HG03432 (cell line): ENCODE data around the gene RPS23.

ENCODE experiments used
- ATAC-seq: cut with Tn5 transposase; IDR thresholded peaks from one replicate; pipeline ENCODE4 v1.9.1; 2021; ENCODE audit warnings: mild to moderate bottlenecking, moderate library complexity; ENCODE audit not compliant: unreplicated experiment

RPS23 gene

GRCh38 chr5:82246960-82247574 lies 31.1 kb downstream of the RPS23 start:
- ATAC-seq, result no peak

DNA sequence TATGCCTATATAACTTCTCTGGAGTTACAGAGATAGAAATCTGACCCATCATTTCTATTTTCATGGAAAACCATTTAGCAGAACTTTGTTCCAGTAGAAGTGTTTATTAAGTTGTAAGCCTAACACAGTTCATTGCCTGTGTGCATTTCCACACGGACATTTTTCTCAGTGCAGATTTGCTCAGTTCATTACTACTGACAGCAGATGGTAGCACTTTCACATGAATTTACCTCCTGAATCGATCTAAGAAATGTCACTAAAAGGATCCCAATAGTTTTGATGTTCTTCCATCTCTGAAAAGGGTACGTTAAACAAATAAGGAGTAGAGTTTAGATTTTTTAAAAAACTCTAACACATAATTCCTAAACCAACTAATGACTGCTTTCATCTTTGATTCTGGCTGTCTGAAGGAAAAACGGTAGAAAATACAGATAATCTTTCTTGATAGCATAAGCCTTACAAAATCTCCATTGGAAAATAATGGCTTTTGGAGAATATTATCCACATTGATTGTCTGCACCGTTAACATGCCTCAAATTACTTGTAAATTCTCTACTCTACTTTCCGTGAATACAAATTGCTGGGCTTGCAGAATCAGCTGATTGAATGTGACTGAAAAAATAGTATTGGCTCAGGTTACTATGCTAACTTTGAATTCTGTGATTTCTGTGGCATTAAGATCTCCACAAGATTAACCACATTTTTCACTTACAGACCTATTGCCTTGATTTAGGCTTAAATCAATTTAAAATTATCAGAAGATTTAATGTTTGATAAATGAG lies 33.1 kb downstream of the RPS23 start:
- ATAC-seq, result no peak

- no peak for ATAC-seq
Measured at GRCh38 chr5:82244151-82244550, 34.0 kb downstream of the RPS23 start.

DNA sequence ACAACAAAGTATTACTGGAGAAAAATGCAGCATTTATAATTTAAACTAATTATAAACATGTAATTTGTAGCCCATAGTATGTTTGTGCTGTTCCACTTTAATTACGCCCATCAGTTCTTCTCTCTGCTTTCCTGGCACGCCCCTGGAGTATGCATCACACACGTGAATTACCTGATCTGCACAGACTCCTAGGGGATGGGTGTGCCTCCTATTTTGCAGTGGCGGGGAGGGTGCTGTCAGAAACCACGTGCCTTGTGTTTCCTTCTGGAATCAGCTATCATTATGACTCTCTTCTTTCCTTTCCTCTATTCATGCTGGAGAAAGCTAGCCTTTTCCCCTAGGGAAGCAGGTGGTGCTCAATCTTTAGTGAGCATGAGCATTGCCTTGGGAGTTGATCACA lies 43.3 kb downstream of the RPS23 start:
- ATAC-seq, result no peak

DNA sequence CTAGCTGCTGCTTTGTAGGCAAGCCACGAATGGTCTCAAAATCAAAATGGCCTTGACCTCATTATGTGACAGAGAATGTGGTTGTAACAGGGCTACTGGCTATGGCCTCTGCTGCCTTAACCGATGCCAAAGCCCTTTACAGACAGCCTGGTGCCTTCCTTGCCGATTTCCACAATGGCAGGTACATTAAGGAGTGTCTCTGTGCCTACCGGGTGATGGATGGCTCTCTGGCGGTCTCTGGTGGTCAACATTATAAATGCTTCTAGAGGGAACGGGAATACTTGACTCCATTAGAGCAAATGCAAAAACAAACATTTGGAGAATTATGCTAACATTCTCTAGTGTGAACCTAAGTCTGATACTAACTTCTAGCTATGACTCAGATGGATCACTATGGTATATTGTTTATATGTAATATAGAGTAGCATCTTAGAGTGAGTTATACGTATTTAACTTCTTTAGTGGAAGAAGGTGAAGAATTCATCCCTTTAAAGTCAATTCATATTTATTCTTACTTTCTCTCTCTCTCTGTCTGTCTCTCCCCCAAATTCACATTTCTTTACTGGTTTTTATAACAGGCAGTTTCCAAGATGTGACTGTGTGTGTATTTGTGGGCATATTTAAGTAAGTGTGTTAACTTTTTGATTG lies 52.5 kb downstream of the RPS23 start:
- ATAC-seq, result peak; percentile 89
